Vein endothelial cell (primary cell): ENCODE results near the gene ZKSCAN8. TPM values are rescaled to one million over a fixed set of nuclear protein-coding genes. Genes with fewer than 3 reads are reported as not detected.

ENCODE experiments used
- total RNA-seq: library from RNA; depleted of rRNA; stranded (reverse); fragments of >200 nt; gene quantifications from 2 replicates; pipeline ENCODE4 v1.2.3, GENCODE V29; 2012

ZKSCAN8 gene
- total RNA-seq: 19.9 and 20.9 TPM in 2 replicates

DNA sequence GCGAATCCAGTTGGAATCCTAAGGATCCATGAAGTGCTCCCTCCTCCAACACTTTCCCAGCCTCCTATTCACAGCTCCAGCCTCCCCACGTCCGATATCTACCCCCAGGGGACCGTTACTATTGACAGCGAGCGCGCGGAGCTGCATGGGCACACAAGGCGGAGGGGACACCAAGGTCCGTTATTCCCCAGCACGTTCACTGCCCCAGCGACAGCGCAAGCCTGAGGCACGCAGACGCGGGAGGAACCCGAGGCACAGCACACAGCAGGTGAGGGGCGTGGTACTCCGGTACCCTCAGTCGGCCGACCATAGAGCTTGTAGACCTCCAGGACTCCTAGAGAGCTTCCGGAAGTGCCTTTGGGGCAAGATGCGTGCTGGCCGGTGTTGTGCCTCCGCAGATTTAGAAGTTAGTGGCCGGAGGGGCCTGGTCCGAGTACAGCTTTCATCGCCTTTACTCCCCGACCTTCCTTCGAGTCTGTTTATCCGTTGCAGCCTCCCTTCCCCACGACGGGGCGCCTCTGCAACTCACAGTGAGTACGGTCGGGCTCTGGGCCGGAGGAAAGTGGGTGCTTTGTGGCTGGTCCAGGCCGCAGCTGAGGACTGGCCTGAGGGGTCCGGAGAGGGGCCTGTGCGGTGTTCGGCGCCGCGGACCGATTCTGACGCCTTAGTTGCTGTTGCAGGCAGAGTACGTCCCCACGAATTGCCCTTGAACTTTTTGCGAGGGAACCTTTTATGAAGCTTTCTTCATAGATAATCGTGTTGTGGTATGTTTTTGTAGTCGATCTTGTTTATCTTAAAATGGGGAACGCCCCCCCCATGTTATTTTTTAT, at the start of gene ZKSCAN8:
TSS of gene ZKSCAN8 (plus strand) at position 384 of the 830 bp plus-strand sequence. CDS start 6,525 bp downstream, outside the sequence.

DNA sequence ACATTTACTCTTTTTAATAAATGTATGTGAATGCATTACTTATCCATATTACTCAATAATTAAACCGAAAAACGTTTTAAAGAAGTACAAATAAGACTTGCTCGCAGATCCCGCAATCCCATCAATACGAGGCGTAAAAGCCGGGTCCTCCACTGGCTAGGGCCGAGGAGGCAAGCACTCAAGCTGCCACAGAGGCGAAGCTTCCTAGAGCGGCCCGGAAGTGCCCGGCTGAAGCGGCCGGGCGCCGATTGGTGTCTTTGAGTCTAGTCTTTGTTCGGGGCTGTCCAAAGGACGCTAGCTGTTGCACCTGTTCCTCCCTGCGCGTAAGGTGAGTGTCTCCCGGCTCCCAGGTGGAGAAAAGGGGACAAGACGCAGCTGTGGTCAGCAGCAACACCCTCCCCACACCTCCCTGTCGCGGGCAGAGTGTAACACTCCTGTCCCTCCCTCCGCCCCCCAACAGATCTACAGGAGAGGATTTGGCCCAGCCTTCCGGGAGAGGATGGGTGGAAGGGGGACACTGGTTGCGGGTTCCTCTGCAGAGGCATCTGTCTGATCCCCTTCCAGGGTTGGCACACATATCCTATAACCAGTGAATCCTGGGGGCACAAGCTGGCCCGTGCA, 17.2 kb upstream of the ZKSCAN8 start, which contains the start of gene ZSCAN16:
TSS of gene ZSCAN16 (plus strand) at position 260 of the 621 bp plus-strand sequence. CDS start 835 bp downstream, outside the sequence.

Other genes starting within 250 kb of the ZKSCAN8 start
- gene OR2B2, start 229.5 kb upstream of the ZKSCAN8 start, total RNA-seq: not detected in 2 replicates
- gene OR2B6, start 184.6 kb upstream of the ZKSCAN8 start, total RNA-seq: not detected in 2 replicates
- under 0.01 and 0.67 TPM in 2 replicates for gene ZNF165, start 61.3 kb upstream of the ZKSCAN8 start, total RNA-seq
- gene ZSCAN16, start 17.3 kb upstream of the ZKSCAN8 start, total RNA-seq: 8.2 and 11.1 TPM in 2 replicates
- 16.7 and 20.6 TPM in 2 replicates for gene ZSCAN9, start 83.4 kb downstream of the ZKSCAN8 start, total RNA-seq
- gene ZKSCAN4, start 110.4 kb downstream of the ZKSCAN8 start, total RNA-seq: 4.2 and 4.5 TPM in 2 replicates
- 0.33 and 0.57 TPM in 2 replicates for gene NKAPL, start 117.4 kb downstream of the ZKSCAN8 start, total RNA-seq
- 16.0 and 17.2 TPM in 2 replicates for gene ZSCAN26, start 125.3 kb downstream of the ZKSCAN8 start, total RNA-seq
- 6.5 and 7.8 TPM in 2 replicates for gene PGBD1, start 139.7 kb downstream of the ZKSCAN8 start, total RNA-seq
- 6.9 and 11.6 TPM in 2 replicates for gene ZSCAN31, start 194.3 kb downstream of the ZKSCAN8 start, total RNA-seq
- 3.4 and 3.6 TPM in 2 replicates for gene ZKSCAN3, start 208.1 kb downstream of the ZKSCAN8 start, total RNA-seq